ENCODE data around the gene CUBN. TPM values are rescaled to one million over a fixed set of nuclear protein-coding genes. Genes with fewer than 3 reads are reported as not detected.

Gene CUBN
- total and polyA plus RNA-seq, 4 donors: 5.1 to 10.6 (median 6.4) TPM

DNA sequence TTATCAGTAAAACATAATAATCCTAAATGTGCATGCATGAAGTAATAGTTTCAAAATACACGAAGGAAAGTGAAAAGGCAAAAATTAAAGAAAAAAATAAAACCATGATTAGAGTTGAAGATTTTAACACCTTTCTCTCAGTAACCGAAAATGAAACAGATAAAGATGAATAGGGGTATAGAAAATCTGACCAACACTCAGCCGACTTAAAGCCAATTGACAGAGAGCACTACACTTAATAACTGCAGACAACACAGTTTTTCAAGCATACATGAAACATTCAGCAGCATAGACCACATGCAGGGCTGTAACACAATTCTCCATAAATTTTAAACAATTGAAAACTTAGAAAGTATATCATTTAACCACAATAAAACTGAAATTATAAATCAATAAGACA, 76.1 kb downstream of the CUBN start:
- WGBS (ENCODE audit: insufficient coverage): no CpG with 5 or more reads among the region's 3 CpGs
- Histone ChIP-seq H3K27me3 (ENCODE audit: control insufficient read depth, insufficient read depth, low read length) (no peaks in the 10 kb centered on the region), H3K4me1 (ENCODE audit: control insufficient read depth, insufficient read depth, low read length) (no peaks in the 10 kb centered on the region), H3K4me3 (ENCODE audit: low read depth, low read length) (no peak overlapping the region), H3K36me3 (ENCODE audit: control insufficient read depth, insufficient read depth, low read length) (no peaks in the 10 kb centered on the region), H3K27ac (ENCODE audit: low read depth, low read length) (no peak overlapping the region), H3K9me3 (ENCODE audit: control insufficient read depth, insufficient read depth, low read length) (no peaks in the 10 kb centered on the region)
- no peak for DNase-seq (ENCODE audit: low read depth in 4 of 6, low spot score in 6 of 6)

DNA sequence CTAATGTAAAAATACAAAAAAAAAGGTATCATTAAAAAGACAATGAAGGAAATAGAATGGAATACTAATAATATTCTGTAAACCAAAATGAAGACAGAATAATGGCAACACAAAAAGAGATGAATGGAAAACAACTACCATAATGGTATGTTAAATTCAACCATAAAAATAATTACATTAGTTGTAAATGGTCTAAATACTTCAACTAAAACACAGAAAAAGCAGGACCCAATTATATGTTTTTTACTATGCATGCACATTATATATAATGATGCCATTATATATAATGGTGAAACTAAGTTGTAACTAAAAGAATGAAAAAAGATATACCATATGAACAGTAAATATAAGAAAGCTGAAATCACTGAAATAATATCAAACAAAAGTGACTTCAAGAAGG, 76.5 kb downstream of the CUBN start:
- H3K36me3 ChIP-seq (ENCODE audit: control insufficient read depth, insufficient read depth, low read length): no peaks in the 10 kb centered on the region
- H3K9me3 ChIP-seq (ENCODE audit: control insufficient read depth, insufficient read depth, low read length): no peaks in the 10 kb centered on the region
- no peak overlapping the region for H3K4me3 ChIP-seq (ENCODE audit: low read depth, low read length)
- no peaks in the 10 kb centered on the region for H3K27me3 ChIP-seq (ENCODE audit: control insufficient read depth, insufficient read depth, low read length)
- no peaks in the 10 kb centered on the region for H3K4me1 ChIP-seq (ENCODE audit: control insufficient read depth, insufficient read depth, low read length)
- no peak for DNase-seq (ENCODE audit: low read depth in 4 of 6, low spot score in 6 of 6)
- H3K27ac ChIP-seq (ENCODE audit: low read depth, low read length): no peak overlapping the region

DNA sequence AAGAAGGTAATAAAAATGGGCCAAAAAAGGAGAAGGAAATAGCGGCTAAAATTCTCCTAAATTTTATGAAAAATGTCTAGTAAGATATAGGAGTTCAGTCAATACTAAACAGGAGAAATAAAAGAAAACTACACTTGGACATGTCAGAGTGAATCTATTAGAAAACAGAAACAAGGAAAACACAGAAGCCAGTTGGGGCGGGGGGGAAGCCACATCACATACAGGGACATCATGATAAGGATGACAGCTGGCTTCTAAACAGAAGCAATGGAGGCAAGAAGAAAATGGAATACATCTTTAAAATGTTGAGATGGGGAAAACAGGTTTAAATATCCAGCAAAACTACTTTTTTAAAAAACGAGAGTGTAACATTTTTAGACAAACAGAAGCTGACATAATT, 77.8 kb downstream of the CUBN start:
- no CpG with 5 or more reads among the region's 3 CpGs for WGBS (ENCODE audit: insufficient coverage)
- Histone ChIP-seq H3K27ac (ENCODE audit: low read depth, low read length) (no peak overlapping the region), H3K36me3 (ENCODE audit: control insufficient read depth, insufficient read depth, low read length) (no peaks in the 10 kb centered on the region), H3K27me3 (ENCODE audit: control insufficient read depth, insufficient read depth, low read length) (no peaks in the 10 kb centered on the region), H3K9me3 (ENCODE audit: control insufficient read depth, insufficient read depth, low read length) (no peaks in the 10 kb centered on the region), H3K4me3 (ENCODE audit: low read depth, low read length) (no peak overlapping the region), H3K4me1 (ENCODE audit: control insufficient read depth, insufficient read depth, low read length) (no peaks in the 10 kb centered on the region)
- no peak for DNase-seq (ENCODE audit: low read depth in 4 of 6, low spot score in 6 of 6)

DNA sequence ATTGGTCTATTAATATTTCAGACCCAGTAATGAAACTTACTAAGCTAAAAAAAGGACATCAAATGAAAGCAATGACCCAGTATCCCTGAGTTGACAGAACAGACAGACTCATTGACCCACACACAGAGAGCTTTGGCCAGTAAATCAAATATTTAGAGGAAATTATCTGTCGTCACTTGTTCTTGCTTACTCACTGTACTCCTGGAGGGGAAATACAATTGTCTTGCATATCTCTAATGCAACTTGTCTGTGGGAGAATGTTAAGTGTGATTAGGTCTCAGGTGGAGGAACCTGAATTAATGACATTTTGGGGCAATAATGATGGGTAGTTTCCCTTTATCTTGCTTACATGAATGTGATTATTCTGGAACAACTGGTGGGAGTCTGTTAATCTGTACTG, 80.4 kb downstream of the CUBN start:
- no peak overlapping the region for H3K27ac ChIP-seq (ENCODE audit: low read depth, low read length)
- H3K4me1 ChIP-seq (ENCODE audit: control insufficient read depth, insufficient read depth, low read length): no peaks in the 10 kb centered on the region
- H3K27me3 ChIP-seq (ENCODE audit: control insufficient read depth, insufficient read depth, low read length): no peaks in the 10 kb centered on the region
- H3K4me3 ChIP-seq (ENCODE audit: low read depth, low read length): no peak overlapping the region
- H3K9me3 ChIP-seq (ENCODE audit: control insufficient read depth, insufficient read depth, low read length): no peaks in the 10 kb centered on the region
- WGBS (ENCODE audit: insufficient coverage): 100% methylated on average over 1 of the region's 1 CpG
- H3K36me3 ChIP-seq (ENCODE audit: control insufficient read depth, insufficient read depth, low read length): no peaks in the 10 kb centered on the region
- DNase-seq (ENCODE audit: low read depth in 4 of 6, low spot score in 6 of 6): no peak

DNA sequence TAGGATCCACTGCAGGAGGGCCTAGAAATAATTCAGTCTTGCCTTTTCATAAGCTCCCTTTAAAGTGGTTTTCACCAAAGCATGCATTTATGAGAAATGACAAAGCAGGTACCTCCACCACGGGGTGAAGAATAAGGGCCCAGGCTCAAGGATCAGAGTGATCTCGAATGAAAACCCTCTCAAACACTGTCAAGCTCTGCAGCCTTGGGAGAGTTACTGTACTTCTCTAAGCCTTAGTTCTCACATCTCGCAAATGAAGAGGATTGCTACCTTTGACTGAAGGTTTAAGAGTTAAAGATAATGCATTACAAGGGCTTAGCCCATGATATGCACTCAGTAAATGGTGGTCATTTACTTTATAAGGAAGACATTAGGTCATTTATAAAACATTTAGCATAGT, 81.7 kb downstream of the CUBN start:
- no peak overlapping the region for H3K4me3 ChIP-seq (ENCODE audit: low read depth, low read length)
- WGBS (ENCODE audit: insufficient coverage): 67% methylated on average over 1 of the region's 3 CpGs
- no peak overlapping the region for H3K27ac ChIP-seq (ENCODE audit: low read depth, low read length)
- H3K4me1 ChIP-seq (ENCODE audit: control insufficient read depth, insufficient read depth, low read length): no peaks in the 10 kb centered on the region
- no peak for DNase-seq (ENCODE audit: low read depth in 4 of 6, low spot score in 6 of 6)
- no peaks in the 10 kb centered on the region for H3K36me3 ChIP-seq (ENCODE audit: control insufficient read depth, insufficient read depth, low read length)
- H3K27me3 ChIP-seq (ENCODE audit: control insufficient read depth, insufficient read depth, low read length): no peaks in the 10 kb centered on the region
- no peaks in the 10 kb centered on the region for H3K9me3 ChIP-seq (ENCODE audit: control insufficient read depth, insufficient read depth, low read length)

DNA sequence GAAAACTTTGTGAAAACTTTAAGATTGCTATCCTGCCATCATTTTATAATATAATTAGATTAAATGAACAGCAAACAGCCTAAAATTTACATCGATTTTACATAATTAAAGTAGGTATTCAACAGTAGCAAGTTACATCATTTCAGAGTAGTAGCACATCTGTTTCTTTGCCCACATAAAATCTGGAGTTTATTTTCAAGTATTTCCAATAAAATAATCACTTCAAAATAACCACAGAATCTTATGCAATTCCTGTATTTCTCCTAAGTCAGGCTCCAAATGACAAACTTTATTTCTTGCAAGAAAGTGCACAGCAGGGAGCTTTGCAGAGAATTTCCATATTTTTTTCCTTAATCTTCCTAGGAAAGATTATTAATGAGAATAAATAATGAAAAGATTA, 82.6 kb downstream of the CUBN start:
- Histone ChIP-seq H3K36me3 (ENCODE audit: control insufficient read depth, insufficient read depth, low read length) (no peaks in the 10 kb centered on the region), H3K9me3 (ENCODE audit: control insufficient read depth, insufficient read depth, low read length) (no peaks in the 10 kb centered on the region), H3K4me1 (ENCODE audit: control insufficient read depth, insufficient read depth, low read length) (no peaks in the 10 kb centered on the region), H3K4me3 (ENCODE audit: low read depth, low read length) (no peak overlapping the region), H3K27me3 (ENCODE audit: control insufficient read depth, insufficient read depth, low read length) (no peaks in the 10 kb centered on the region), H3K27ac (ENCODE audit: low read depth, low read length) (no peak overlapping the region)
- WGBS (ENCODE audit: insufficient coverage): no CpG with 5 or more reads among the region's 1 CpG
- DNase-seq (ENCODE audit: low read depth in 4 of 6, low spot score in 6 of 6): no peak

DNA sequence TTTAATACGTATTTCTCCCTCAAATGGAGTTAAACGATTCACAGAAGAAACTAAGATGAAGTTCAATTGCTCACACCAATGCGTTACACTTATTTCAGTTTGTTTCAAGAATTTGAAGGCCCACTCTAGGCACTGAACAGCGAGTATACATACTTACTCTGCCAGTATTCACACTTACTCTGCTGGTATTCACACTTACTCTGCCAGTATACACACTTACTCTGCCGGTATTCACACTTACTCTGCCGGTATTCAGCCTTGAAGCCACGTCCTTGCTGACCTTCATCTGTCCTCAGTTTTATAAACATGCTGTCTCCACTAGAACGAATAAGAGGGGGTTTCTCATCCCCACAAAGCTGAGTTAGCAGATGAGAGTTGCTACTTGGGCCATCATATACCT, 86.0 kb downstream of the CUBN start:
- DNase-seq (ENCODE audit: low read depth in 4 of 6, low spot score in 6 of 6): no peak
- no peaks in the 10 kb centered on the region for H3K36me3 ChIP-seq (ENCODE audit: control insufficient read depth, insufficient read depth, low read length)
- no peaks in the 10 kb centered on the region for H3K9me3 ChIP-seq (ENCODE audit: control insufficient read depth, insufficient read depth, low read length)
- WGBS (ENCODE audit: insufficient coverage): 95% methylated on average over 3 of the region's 8 CpGs
- H3K27me3 ChIP-seq (ENCODE audit: control insufficient read depth, insufficient read depth, low read length): no peaks in the 10 kb centered on the region
- no peak overlapping the region for H3K4me3 ChIP-seq (ENCODE audit: low read depth, low read length)
- H3K4me1 ChIP-seq (ENCODE audit: control insufficient read depth, insufficient read depth, low read length): no peaks in the 10 kb centered on the region
- no peak overlapping the region for H3K27ac ChIP-seq (ENCODE audit: low read depth, low read length)

DNA sequence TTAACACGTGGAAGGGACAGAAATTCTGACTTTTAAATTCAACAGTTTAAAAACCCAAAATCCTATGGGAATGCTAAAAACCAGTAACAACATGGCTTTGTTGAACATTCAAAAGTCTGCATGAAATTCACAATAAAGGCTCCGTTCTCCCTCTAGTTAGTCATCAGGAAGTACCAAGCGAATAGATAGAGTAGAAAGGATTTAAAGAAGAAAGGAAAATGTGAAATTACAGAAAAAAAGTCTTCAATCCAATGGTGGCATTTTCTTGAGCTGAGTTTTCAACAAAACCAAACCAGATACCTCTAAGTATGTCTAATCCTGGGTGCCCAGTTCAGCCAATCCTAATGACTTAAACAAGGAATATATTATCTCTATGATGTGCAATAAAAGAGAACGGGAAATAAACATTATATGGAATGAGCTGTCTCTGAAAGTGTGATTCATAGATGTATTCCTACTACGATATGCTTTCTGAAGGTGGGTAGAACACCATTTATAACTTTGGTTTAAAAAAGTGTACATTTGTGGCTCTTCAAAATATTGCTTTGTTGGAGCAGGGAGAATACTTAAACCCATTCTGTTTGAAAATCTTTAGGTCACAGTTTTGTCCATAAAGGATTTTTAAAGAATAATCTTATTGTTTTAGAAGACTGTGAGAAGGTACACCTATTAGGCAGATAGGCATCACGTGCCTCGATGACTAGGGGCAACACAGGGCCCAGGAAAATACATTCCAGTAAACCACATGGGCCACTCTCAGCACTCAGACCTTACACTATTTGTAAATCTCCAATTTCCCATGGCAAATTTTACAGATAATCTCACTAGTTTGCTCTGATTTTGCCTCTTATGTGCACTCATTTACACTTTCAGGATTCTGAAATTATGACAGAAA, 87.7 kb downstream of the CUBN start:
- H3K4me3 ChIP-seq (ENCODE audit: low read depth, low read length): no peak overlapping the region
- H3K27ac ChIP-seq (ENCODE audit: low read depth, low read length): no peak overlapping the region
- no peak for DNase-seq (ENCODE audit: low read depth in 4 of 6, low spot score in 6 of 6)
- no peaks in the 10 kb centered on the region for H3K4me1 ChIP-seq (ENCODE audit: control insufficient read depth, insufficient read depth, low read length)
- 94% methylated on average over 3 of the region's 7 CpGs for WGBS (ENCODE audit: insufficient coverage)
- no peaks in the 10 kb centered on the region for H3K36me3 ChIP-seq (ENCODE audit: control insufficient read depth, insufficient read depth, low read length)
- H3K9me3 ChIP-seq (ENCODE audit: control insufficient read depth, insufficient read depth, low read length): no peaks in the 10 kb centered on the region
- H3K27me3 ChIP-seq (ENCODE audit: control insufficient read depth, insufficient read depth, low read length): no peaks in the 10 kb centered on the region

DNA sequence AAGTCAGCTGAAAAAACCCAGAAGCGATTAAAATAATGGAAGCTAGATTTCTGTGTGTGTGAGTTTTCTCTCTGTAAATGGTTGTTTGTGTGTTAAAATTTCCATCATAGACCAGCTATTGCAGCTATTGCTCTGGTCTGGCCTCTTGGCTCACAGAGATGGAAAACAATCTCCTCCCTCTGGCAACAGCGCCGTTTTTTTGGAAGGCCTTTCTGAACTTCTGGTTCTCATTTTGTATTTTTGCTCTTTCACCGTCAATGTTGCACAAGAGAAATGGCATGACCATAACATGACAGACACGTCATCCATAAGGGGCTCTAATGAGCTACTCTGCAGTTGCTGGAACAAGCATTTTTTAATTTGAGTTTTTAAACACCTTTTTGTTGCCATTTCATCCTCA, 91.0 kb downstream of the CUBN start:
- Histone ChIP-seq H3K27me3 (ENCODE audit: control insufficient read depth, insufficient read depth, low read length) (no peaks in the 10 kb centered on the region), H3K9me3 (ENCODE audit: control insufficient read depth, insufficient read depth, low read length) (no peaks in the 10 kb centered on the region), H3K4me1 (ENCODE audit: control insufficient read depth, insufficient read depth, low read length) (no peaks in the 10 kb centered on the region), H3K4me3 (ENCODE audit: low read depth, low read length) (no peak overlapping the region), H3K36me3 (ENCODE audit: control insufficient read depth, insufficient read depth, low read length) (no peaks in the 10 kb centered on the region), H3K27ac (ENCODE audit: low read depth, low read length) (no peak overlapping the region)
- WGBS (ENCODE audit: insufficient coverage): 89% methylated on average over 5 of the region's 5 CpGs
- DNase-seq (ENCODE audit: low read depth in 4 of 6, low spot score in 6 of 6): no peak

DNA sequence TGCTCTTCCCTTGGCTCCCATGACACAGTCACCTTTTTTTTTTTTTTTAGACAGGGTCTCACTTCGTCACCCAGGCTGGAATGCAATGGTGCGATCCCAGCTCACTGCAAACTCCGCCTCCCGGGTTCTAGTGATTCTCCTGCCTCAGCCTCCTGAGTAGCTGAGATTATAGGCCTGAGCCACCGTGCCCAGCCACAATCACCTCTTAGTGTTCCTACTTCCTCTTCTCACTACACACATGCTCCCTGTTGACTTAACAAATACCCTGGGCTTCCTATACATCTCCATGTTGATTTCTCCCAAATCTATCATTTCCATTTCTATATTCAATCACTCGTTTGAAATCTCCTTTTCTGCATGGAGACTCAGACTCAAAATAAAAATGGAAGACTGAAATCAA, 91.7 kb downstream of the CUBN start:
- no peak for DNase-seq (ENCODE audit: low read depth in 4 of 6, low spot score in 6 of 6)
- WGBS (ENCODE audit: insufficient coverage): 91% methylated on average over 6 of the region's 6 CpGs
- no peak overlapping the region for H3K4me3 ChIP-seq (ENCODE audit: low read depth, low read length)
- H3K9me3 ChIP-seq (ENCODE audit: control insufficient read depth, insufficient read depth, low read length): no peaks in the 10 kb centered on the region
- H3K36me3 ChIP-seq (ENCODE audit: control insufficient read depth, insufficient read depth, low read length): no peaks in the 10 kb centered on the region
- H3K27me3 ChIP-seq (ENCODE audit: control insufficient read depth, insufficient read depth, low read length): no peaks in the 10 kb centered on the region
- no peak overlapping the region for H3K27ac ChIP-seq (ENCODE audit: low read depth, low read length)
- no peaks in the 10 kb centered on the region for H3K4me1 ChIP-seq (ENCODE audit: control insufficient read depth, insufficient read depth, low read length)
